ENCODE results near the gene INO80D. TPM values are rescaled to one million over a fixed set of nuclear protein-coding genes. Genes with fewer than 3 reads are reported as not detected.

INO80D gene
- total and polyA plus RNA-seq, 2 of the 13 experiments (the other 11 are each of a cell fraction or from before 2014, with no cell fraction given), result 7.6 to 7.9 TPM

DNA sequence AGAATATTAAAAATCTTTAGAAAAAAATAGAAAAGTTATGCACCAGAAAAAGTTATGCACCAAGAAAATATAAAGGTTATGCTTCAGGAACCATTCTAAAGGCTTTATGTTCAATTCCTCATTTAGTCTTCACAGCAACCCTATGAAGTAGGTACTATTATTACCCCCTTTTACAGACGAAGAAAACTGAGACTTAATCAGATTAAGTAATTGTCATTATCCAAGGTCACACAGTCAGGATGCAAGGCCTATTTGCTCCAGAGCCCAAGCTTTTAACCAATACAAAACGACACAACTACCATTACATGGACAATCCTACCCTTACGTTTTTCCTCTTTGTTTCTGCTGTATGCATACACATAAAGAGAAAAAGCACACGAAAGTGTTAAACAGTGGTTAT is 5.0 kb downstream of the INO80D start:
- H3K9me3 ChIP-seq (ENCODE audit: low read length), result no peaks in the 10 kb centered on the region
- no peak for FAIRE-seq
- peak overlapping the region; percentile 14 for H3K27ac ChIP-seq (ENCODE audit: extremely low read length, insufficient read depth, low read length)
- H3K79me2 ChIP-seq (ENCODE audit: insufficient read depth, low read length), result peaks cover 85% of the 10 kb centered on the region
- no peak overlapping the region for H3K9ac ChIP-seq (ENCODE audit: insufficient read depth, low read depth, low read length)
- no peaks in the 10 kb centered on the region for H3K36me3 ChIP-seq (replicated peaks in 1 of 2; ENCODE audit: control insufficient read depth in 1 of 2, insufficient read depth in 2 of 2, low read length in 2 of 2)
- CTCF ChIA-PET (ENCODE audit: low intra/inter-chr PET ratio, low total read pairs), result no interaction called here
- no peaks in the 10 kb centered on the region for H4K20me1 ChIP-seq (ENCODE audit: insufficient read depth, low read length)
- intact Hi-C loops (cut with micrococcal nuclease; ENCODE audit: unreplicated experiment) (no loop called here), in situ Hi-C loops (cut with HindIII; ENCODE audit: extremely low pct_ligation_motif_present, low pct_unique_long_range_greater_than_20kb) (no loop called here)
- no TSS peak for BruUV-seq (replicated peaks)
- H2AFZ ChIP-seq (ENCODE audit: low read length), result no peak overlapping the region
- H3K4me2 ChIP-seq (ENCODE audit: low read depth, low read length), result no peak overlapping the region
- no peak for ATAC-seq
- WGBS (ENCODE audit: low lambda C conversion rate), result 87% methylated on average over 4 of the region's 4 CpGs
- H3K4me1 ChIP-seq (ENCODE audit: insufficient read depth, low read length), result peaks cover 77% of the 10 kb centered on the region
- DNase-seq (ENCODE audit: low spot score), result no peak
- POLR2A ChIA-PET, result no interaction called here
- TF ChIP-seq KDM1A (CRISPR knock-in tag; IDR thresholded peaks at IDR 0.05) (no peak), ELF3 (CRISPR knock-in tag; IDR thresholded peaks at IDR 0.05) (no peak), ZBTB21 (CRISPR knock-in tag; IDR thresholded peaks at IDR 0.05) (no peak), NFKBIZ (CRISPR knock-in tag; IDR thresholded peaks at IDR 0.05) (no peak), ZNF629 (CRISPR knock-in tag; conservative IDR thresholded peaks at IDR 0.05) (peak; percentile 73; the same call in 1 of the 2 replicates), FOXM1 (CRISPR knock-in tag; IDR thresholded peaks at IDR 0.05) (no peak), BRCA1 (CRISPR knock-in tag; IDR thresholded peaks at IDR 0.05) (no peak)
- TF ChIP-seq, protein P1, sequence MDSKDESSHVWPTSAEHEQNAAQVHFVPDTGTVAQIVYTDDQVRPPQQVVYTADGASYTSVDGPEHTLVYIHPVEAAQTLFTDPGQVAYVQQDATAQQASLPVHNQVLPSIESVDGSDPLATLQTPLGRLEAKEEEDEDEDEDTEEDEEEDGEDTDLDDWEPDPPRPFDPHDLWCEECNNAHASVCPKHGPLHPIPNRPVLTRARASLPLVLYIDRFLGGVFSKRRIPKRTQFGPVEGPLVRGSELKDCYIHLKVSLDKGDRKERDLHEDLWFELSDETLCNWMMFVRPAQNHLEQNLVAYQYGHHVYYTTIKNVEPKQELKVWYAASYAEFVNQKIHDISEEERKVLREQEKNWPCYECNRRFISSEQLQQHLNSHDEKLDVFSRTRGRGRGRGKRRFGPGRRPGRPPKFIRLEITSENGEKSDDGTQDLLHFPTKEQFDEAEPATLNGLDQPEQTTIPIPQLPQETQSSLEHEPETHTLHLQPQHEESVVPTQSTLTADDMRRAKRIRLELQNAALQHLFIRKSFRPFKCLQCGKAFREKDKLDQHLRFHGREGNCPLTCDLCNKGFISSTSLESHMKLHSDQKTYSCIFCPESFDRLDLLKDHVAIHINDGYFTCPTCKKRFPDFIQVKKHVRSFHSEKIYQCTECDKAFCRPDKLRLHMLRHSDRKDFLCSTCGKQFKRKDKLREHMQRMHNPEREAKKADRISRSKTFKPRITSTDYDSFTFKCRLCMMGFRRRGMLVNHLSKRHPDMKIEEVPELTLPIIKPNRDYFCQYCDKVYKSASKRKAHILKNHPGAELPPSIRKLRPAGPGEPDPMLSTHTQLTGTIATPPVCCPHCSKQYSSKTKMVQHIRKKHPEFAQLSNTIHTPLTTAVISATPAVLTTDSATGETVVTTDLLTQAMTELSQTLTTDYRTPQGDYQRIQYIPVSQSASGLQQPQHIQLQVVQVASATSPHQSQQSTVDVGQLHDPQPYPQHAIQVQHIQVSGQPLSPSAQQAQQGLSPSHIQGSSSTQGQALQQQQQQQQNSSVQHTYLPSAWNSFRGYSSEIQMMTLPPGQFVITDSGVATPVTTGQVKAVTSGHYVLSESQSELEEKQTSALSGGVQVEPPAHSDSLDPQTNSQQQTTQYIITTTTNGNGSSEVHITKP (CRISPR knock-in tag; IDR thresholded peaks at IDR 0.05; ENCODE audit: low read depth), result no peak
- H3K27me3 ChIP-seq (ENCODE audit: control insufficient read depth in 1 of 2, insufficient read depth in 2 of 2, low read length in 2 of 2), result no peaks in the 10 kb centered on the region; a peak in 1 of 5 replicates
- no peak overlapping the region for H3K4me3 ChIP-seq (replicated peaks in 1 of 3; ENCODE audit: insufficient read depth in 1 of 3, low read depth in 2 of 3, low read length in 3 of 3)

All from HepG2 (cell line).